ENCODE results near the gene KCNMB3. TPM values are rescaled to one million over a fixed set of nuclear protein-coding genes. Genes with fewer than 3 reads are reported as not detected.

Gene KCNMB3
- total RNA-seq, 1 experiment from 2014 or later, result 2.3 TPM

DNA sequence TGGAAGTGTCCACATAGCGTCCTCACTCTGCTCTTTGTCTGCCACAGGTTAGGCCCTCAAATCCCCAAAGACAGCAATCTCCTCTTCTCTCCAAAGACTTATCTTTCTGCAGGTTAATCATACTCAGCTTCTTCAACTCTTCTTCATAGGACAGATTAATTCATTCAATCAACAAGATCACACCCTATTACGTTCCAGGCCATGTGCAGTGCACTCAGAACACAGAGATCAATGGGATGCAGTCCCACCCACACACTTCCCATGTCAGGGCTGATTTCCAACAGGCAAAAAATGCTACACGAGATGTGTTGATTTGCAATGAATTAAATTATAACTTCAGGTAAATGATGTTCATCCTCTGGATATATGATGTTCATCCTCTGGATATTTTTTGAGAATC lies 38.4 kb upstream of the KCNMB3 start:
- no peak for ATAC-seq
- H3F3A ChIP-seq (ENCODE audit: low read length, unreplicated experiment), result no peaks in the 10 kb centered on the region
- no peaks in the 10 kb centered on the region for H3K9me3 ChIP-seq (ENCODE audit: low read length)
- H3K4me1 ChIP-seq (ENCODE audit: insufficient read depth, low read length), result no peaks in the 10 kb centered on the region
- no peak for DNase-seq
- H4K20me1 ChIP-seq (ENCODE audit: low read length), result no peaks in the 10 kb centered on the region
- H3K79me2 ChIP-seq (ENCODE audit: low read length), result no peaks in the 10 kb centered on the region
- H3K36me3 ChIP-seq (ENCODE audit: low read depth, low read length), result no peaks in the 10 kb centered on the region
- H3K9ac ChIP-seq (ENCODE audit: low read length), result no peak overlapping the region
- H2AFZ ChIP-seq (ENCODE audit: low read length), result no peak overlapping the region
- ChIA-PET CTCF (no interaction called here), POLR2A (ENCODE audit: unreplicated experiment) (no interaction called here)
- H3K9me2 ChIP-seq (replicated peaks; ENCODE audit: low read length), result no peaks in the 10 kb centered on the region
- H3K4me3 ChIP-seq (ENCODE audit: low read length), result no peak overlapping the region
- TF ChIP-seq, protein P1, sequence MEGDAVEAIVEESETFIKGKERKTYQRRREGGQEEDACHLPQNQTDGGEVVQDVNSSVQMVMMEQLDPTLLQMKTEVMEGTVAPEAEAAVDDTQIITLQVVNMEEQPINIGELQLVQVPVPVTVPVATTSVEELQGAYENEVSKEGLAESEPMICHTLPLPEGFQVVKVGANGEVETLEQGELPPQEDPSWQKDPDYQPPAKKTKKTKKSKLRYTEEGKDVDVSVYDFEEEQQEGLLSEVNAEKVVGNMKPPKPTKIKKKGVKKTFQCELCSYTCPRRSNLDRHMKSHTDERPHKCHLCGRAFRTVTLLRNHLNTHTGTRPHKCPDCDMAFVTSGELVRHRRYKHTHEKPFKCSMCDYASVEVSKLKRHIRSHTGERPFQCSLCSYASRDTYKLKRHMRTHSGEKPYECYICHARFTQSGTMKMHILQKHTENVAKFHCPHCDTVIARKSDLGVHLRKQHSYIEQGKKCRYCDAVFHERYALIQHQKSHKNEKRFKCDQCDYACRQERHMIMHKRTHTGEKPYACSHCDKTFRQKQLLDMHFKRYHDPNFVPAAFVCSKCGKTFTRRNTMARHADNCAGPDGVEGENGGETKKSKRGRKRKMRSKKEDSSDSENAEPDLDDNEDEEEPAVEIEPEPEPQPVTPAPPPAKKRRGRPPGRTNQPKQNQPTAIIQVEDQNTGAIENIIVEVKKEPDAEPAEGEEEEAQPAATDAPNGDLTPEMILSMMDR (conservative IDR thresholded peaks at IDR 0.05; ENCODE audit: low read depth, low read length), result no peak
- no peak for TF ChIP-seq EZH2phosphoT487 (IDR thresholded peaks at IDR 0.05; ENCODE audit: borderline replicate concordance, low read length)
- TF ChIP-seq EZH2 (IDR thresholded peaks at IDR 0.05; ENCODE audit: low read length, unreplicated experiment), result no peak
- no peak overlapping the region for H3K27ac ChIP-seq (ENCODE audit: low read length)
- intact Hi-C loops (cut with micrococcal nuclease), result no loop called here
- no peaks in the 10 kb centered on the region for H3K27me3 ChIP-seq (ENCODE audit: low read length)
- no TSS peak for BruUV-seq (replicated peaks)
- no peak overlapping the region for H3K4me2 ChIP-seq (ENCODE audit: low read length)

DNA sequence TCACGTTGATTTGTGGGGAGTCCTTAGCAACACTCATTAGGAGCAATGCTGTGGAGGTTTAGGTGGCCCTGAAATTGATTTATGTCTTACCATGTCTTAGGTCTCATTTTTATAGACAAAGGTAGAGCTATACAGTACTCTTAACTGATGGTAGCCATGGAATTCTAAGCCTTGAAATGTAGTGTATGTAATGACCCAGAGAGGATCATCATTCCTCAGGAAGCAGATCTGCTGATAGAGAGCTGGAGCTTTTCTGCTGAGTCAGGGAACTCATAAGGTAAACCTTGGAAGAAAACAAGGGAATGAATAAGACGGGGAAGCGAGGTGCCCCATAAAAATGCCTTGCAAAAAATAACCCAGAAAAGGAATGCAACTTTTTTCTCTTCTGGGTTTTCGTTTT lies 37.9 kb upstream of the KCNMB3 start:
- ChIA-PET CTCF (interaction anchor here (0.6 kb wide), 1 partner anchor 26 kb away, joined by 3 read pairs; no protein-coding TSS in a partner anchor), POLR2A (ENCODE audit: unreplicated experiment) (no interaction called here)
- BruUV-seq (replicated peaks), result no TSS peak
- no peak overlapping the region for H3K27ac ChIP-seq (ENCODE audit: low read length)
- H3F3A ChIP-seq (ENCODE audit: low read length, unreplicated experiment), result no peaks in the 10 kb centered on the region
- H3K4me2 ChIP-seq (ENCODE audit: low read length), result no peak overlapping the region
- no peaks in the 10 kb centered on the region for H4K20me1 ChIP-seq (ENCODE audit: low read length)
- H2AFZ ChIP-seq (ENCODE audit: low read length), result no peak overlapping the region
- H3K27me3 ChIP-seq (ENCODE audit: low read length), result no peaks in the 10 kb centered on the region
- H3K9me3 ChIP-seq (ENCODE audit: low read length), result no peaks in the 10 kb centered on the region
- ATAC-seq, result no peak
- TF ChIP-seq EZH2 (IDR thresholded peaks at IDR 0.05; ENCODE audit: low read length, unreplicated experiment) (no peak), EZH2phosphoT487 (IDR thresholded peaks at IDR 0.05; ENCODE audit: borderline replicate concordance, low read length) (no peak)
- TF ChIP-seq, protein P1 (conservative IDR thresholded peaks at IDR 0.05; ENCODE audit: low read depth, low read length), result no peak
- no peaks in the 10 kb centered on the region for H3K9me2 ChIP-seq (replicated peaks; ENCODE audit: low read length)
- H3K36me3 ChIP-seq (ENCODE audit: low read depth, low read length), result no peaks in the 10 kb centered on the region
- no peak overlapping the region for H3K4me3 ChIP-seq (ENCODE audit: low read length)
- DNase-seq, result no peak
- no peaks in the 10 kb centered on the region for H3K79me2 ChIP-seq (ENCODE audit: low read length)
- no peaks in the 10 kb centered on the region for H3K4me1 ChIP-seq (ENCODE audit: insufficient read depth, low read length)
- intact Hi-C loops (cut with micrococcal nuclease), result no loop called here
- H3K9ac ChIP-seq (ENCODE audit: low read length), result no peak overlapping the region

DNA sequence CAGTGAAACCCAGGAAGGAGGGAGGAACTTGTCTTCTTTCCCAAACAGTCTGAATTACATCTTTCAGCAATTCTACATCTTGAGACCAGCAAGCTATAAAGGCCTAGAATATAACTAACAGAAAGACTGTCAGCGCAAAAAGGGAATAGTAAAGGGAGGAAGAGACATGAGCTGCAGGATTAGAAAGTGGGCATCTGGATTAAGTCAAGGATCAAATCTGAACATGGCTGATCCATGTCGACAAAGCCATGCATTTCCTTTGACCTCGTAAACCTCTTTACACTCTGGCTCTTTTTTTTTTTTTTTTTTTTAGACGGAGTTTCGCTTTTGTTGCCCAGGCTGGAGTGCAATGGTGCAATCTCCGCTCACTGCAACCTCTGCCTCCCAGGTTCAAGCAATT lies 35.4 kb upstream of the KCNMB3 start:
- Histone ChIP-seq H3K9ac (ENCODE audit: low read length) (no peak overlapping the region), H3K27ac (ENCODE audit: low read length) (no peak overlapping the region), H3K4me2 (ENCODE audit: low read length) (no peak overlapping the region), H3K27me3 (ENCODE audit: low read length) (no peaks in the 10 kb centered on the region), H3K4me1 (ENCODE audit: insufficient read depth, low read length) (no peaks in the 10 kb centered on the region), H2AFZ (ENCODE audit: low read length) (no peak overlapping the region), H3K79me2 (ENCODE audit: low read length) (no peaks in the 10 kb centered on the region), H3K36me3 (ENCODE audit: low read depth, low read length) (no peaks in the 10 kb centered on the region), H3K4me3 (ENCODE audit: low read length) (no peak overlapping the region), H4K20me1 (ENCODE audit: low read length) (no peaks in the 10 kb centered on the region), H3K9me2 (replicated peaks; ENCODE audit: low read length) (no peaks in the 10 kb centered on the region), H3K9me3 (ENCODE audit: low read length) (no peaks in the 10 kb centered on the region), H3F3A (ENCODE audit: low read length, unreplicated experiment) (no peaks in the 10 kb centered on the region)
- no peak for TF ChIP-seq EZH2 (IDR thresholded peaks at IDR 0.05; ENCODE audit: low read length, unreplicated experiment)
- TF ChIP-seq, protein P1 (conservative IDR thresholded peaks at IDR 0.05; ENCODE audit: low read depth, low read length), result no peak
- TF ChIP-seq EZH2phosphoT487 (IDR thresholded peaks at IDR 0.05; ENCODE audit: borderline replicate concordance, low read length), result no peak
- intact Hi-C loops (cut with micrococcal nuclease), result no loop called here
- ChIA-PET POLR2A (ENCODE audit: unreplicated experiment) (no interaction called here), CTCF (no interaction called here)
- ATAC-seq, result no peak
- DNase-seq, result no peak
- BruUV-seq (replicated peaks), result no TSS peak
